HG02840 (cell line): Measurements from ENCODE around the gene AMPD1.

Source experiments
- ATAC-seq: cut with Tn5 transposase; IDR thresholded peaks from one replicate; pipeline ENCODE4 v1.9.1; 2021; ENCODE audit warnings: mild to moderate bottlenecking, moderate library complexity, moderate number of reproducible peaks; ENCODE audit not compliant: unreplicated experiment, low FRiP score

The AMPD1 gene

GRCh38 chr1:114701931-114702330, 6.6 kb upstream of the AMPD1 start:
- no peak for ATAC-seq

GRCh38 chr1:114700036-114700600, 4.8 kb upstream of the AMPD1 start:
- ATAC-seq, result no peak

- no peak for ATAC-seq
Observed at GRCh38 chr1:114696810-114697209, 1.5 kb upstream of the AMPD1 start.

GRCh38 chr1:114694540-114695310, 621 bp downstream of the AMPD1 start:
- ATAC-seq, result no peak

- no peak for ATAC-seq
Observed at GRCh38 chr1:114692947-114693346, 2.4 kb downstream of the AMPD1 start.

GRCh38 chr1:114691061-114691460, 4.3 kb downstream of the AMPD1 start:
- no peak for ATAC-seq

GRCh38 chr1:114690148-114690547, 5.2 kb downstream of the AMPD1 start:
- no peak for ATAC-seq

GRCh38 chr1:114688526-114688925, 6.8 kb downstream of the AMPD1 start:
- no peak for ATAC-seq

GRCh38 chr1:114685851-114686250, 9.5 kb downstream of the AMPD1 start:
- ATAC-seq, result no peak

GRCh38 chr1:114677691-114678090, 17.7 kb downstream of the AMPD1 start:
- no peak for ATAC-seq

- ATAC-seq, result no peak
Observed at GRCh38 chr1:114676115-114676514, 19.2 kb downstream of the AMPD1 start.

- no peak for ATAC-seq
Observed at GRCh38 chr1:114671939-114672275, 23.4 kb downstream of the AMPD1 start.

GRCh38 chr1:114671011-114671938, 24.1 kb downstream of the AMPD1 start:
- no peak for ATAC-seq

GRCh38 chr1:114670083-114671010, 25.0 kb downstream of the AMPD1 start:
- ATAC-seq, result peak; percentile 99

- peak; percentile 60 for ATAC-seq
Observed at GRCh38 chr1:114669562-114670082, 25.7 kb downstream of the AMPD1 start, which contains the start of gene DENND2C. TSS of gene DENND2C (minus strand) at chr1:114670049. CDS start at chr1:114625984, 44,065 bp downstream.

GRCh38 chr1:114668784-114669561, 26.4 kb downstream of the AMPD1 start:
- no peak for ATAC-seq

GRCh38 chr1:114668373-114668772, 27.0 kb downstream of the AMPD1 start:
- no peak for ATAC-seq

- ATAC-seq, result no peak
Observed at GRCh38 chr1:114666954-114667353, 28.4 kb downstream of the AMPD1 start.

GRCh38 chr1:114660238-114660637, 35.1 kb downstream of the AMPD1 start:
- ATAC-seq, result no peak
